ENCODE measurements around the gene PODNL1. TPM values are rescaled to one million over a fixed set of nuclear protein-coding genes. Genes with fewer than 3 reads are reported as not detected.
A peak's percentile ranks its signal among the peaks of the same experiment; 100 is the strongest.

Gene PODNL1
- polyA plus RNA-seq, 6 donors from 2014 or later = not detected

GRCh38 chr19:13884726-13885591, 53.3 kb downstream of the PODNL1 start:
- no peak overlapping the region for H3K4me3 Mint-ChIP-seq
- H3K36me3 Mint-ChIP-seq = no peaks in the 10 kb centered on the region
- DNase-seq (no peak), ATAC-seq (ENCODE audit: low read depth in 2 of 2) (no peak)
- H3K9me3 Mint-ChIP-seq = no peaks in the 10 kb centered on the region
- peaks cover 25 to 35% (median 30%) of the 10 kb centered on the region in 3 donors for H3K4me1 Mint-ChIP-seq
- H3K27me3 Mint-ChIP-seq = peaks cover 0 to 9% (median 0%) of the 10 kb centered on the region in 3 donors
- peak overlapping the region in 1 of 6 donors; percentile 16 for H3K27ac Mint-ChIP-seq

GRCh38 chr19:13883516-13884064, 54.6 kb downstream of the PODNL1 start:
- Mint-ChIP-seq H3K27ac (peak overlapping the region in 1 of 6 donors; percentile 49), H3K9me3 (no peaks in the 10 kb centered on the region), H3K36me3 (no peaks in the 10 kb centered on the region), H3K4me1 (peaks cover 25 to 38% (median 30%) of the 10 kb centered on the region in 3 donors), H3K27me3 (peaks cover 0 to 9% (median 0%) of the 10 kb centered on the region in 3 donors), H3K4me3 (no peak overlapping the region)
- ATAC-seq (ENCODE audit: low read depth in 2 of 2) (no peak), DNase-seq (no peak)

GRCh38 chr19:13882836-13883235, 55.4 kb downstream of the PODNL1 start:
- Mint-ChIP-seq H3K27me3 (peaks cover 0 to 9% (median 0%) of the 10 kb centered on the region in 3 donors), H3K36me3 (no peaks in the 10 kb centered on the region), H3K4me3 (no peak overlapping the region), H3K27ac (peak overlapping the region in 1 of 6 donors; percentile 61), H3K4me1 (peaks cover 25 to 38% (median 30%) of the 10 kb centered on the region in 3 donors), H3K9me3 (no peaks in the 10 kb centered on the region)
- DNase-seq (no peak), ATAC-seq (ENCODE audit: low read depth in 2 of 2) (no peak)

GRCh38 chr19:13882419-13882795, 55.8 kb downstream of the PODNL1 start:
- Mint-ChIP-seq H3K36me3 (no peaks in the 10 kb centered on the region), H3K9me3 (no peaks in the 10 kb centered on the region), H3K27ac (peak overlapping the region in 4 of 6 donors; percentile 27 to 45 (median 40)), H3K4me1 (peaks cover 25 to 38% (median 30%) of the 10 kb centered on the region in 3 donors), H3K27me3 (peaks cover 0 to 9% (median 0%) of the 10 kb centered on the region in 3 donors), H3K4me3 (peak overlapping the region in 6 of 8 donors; percentile 35 to 84 (median 48))
- no peak for DNase-seq
- no peak for ATAC-seq (ENCODE audit: low read depth in 2 of 2)

GRCh38 chr19:13881692-13882418, 56.4 kb downstream of the PODNL1 start:
- H3K9me3 Mint-ChIP-seq = no peaks in the 10 kb centered on the region

GRCh38 chr19:13881251-13881691, 56.9 kb downstream of the PODNL1 start:
- Mint-ChIP-seq H3K4me3 (peak overlapping the region in 6 of 8 donors; percentile 25 to 73 (median 36)), H3K9me3 (no peaks in the 10 kb centered on the region), H3K4me1 (peaks cover 25 to 38% (median 30%) of the 10 kb centered on the region in 3 donors), H3K27me3 (peaks cover 0 to 12% (median 0%) of the 10 kb centered on the region in 3 donors), H3K27ac (no peak overlapping the region), H3K36me3 (no peaks in the 10 kb centered on the region)
- DNase-seq = no peak
- peak in 1 of 2 donors; percentile 25 for ATAC-seq (ENCODE audit: low read depth in 2 of 2)

More at GRCh38 chr19:13881692-13882418, 56.4 kb downstream of the PODNL1 start:
- peak in 1 of 2 donors; percentile 12 for ATAC-seq (ENCODE audit: low read depth in 2 of 2)
- Mint-ChIP-seq H3K36me3 (no peaks in the 10 kb centered on the region), H3K4me1 (peaks cover 25 to 38% (median 30%) of the 10 kb centered on the region in 3 donors), H3K4me3 (peak overlapping the region in 7 of 8 donors; percentile 35 to 84 (median 56)), H3K27ac (peak overlapping the region in 4 of 6 donors; percentile 27 to 45 (median 40)), H3K27me3 (peaks cover 0 to 9% (median 0%) of the 10 kb centered on the region in 3 donors)
- peak; percentile 24 for DNase-seq

Other genes starting within 250 kb of the PODNL1 start
- gene MRI1, start 173.9 kb downstream of the PODNL1 start, polyA plus RNA-seq (ENCODE audit: low read depth in 6 of 6) = 10 to 100 TPM in 1 of 6 donors, 1 to 10 TPM in 5; 4.7 to 18.3 (median 8.2) TPM
- 100 to 1,000 TPM; 152 to 189 (median 170) TPM for gene C19orf53, start 164.0 kb downstream of the PODNL1 start, polyA plus RNA-seq (ENCODE audit: low read depth in 6 of 6)
- gene ZSWIM4, start 143.0 kb downstream of the PODNL1 start, polyA plus RNA-seq (ENCODE audit: low read depth in 6 of 6) = 1 to 10 TPM in 1 of 6 donors, under 1 TPM in 4, not detected in 1; 0.65 to 2.2 (median 0.89) TPM
- not detected for gene NANOS3, start 61.3 kb downstream of the PODNL1 start, polyA plus RNA-seq (ENCODE audit: low read depth in 6 of 6)
- gene BRME1, start 32.3 kb downstream of the PODNL1 start, polyA plus RNA-seq (ENCODE audit: low read depth in 6 of 6) = under 1 TPM in 2 of 6 donors, not detected in 4; 0.47 to 0.51 TPM
- 10 to 100 TPM in 2 of 6 donors, 1 to 10 TPM in 4; 2.9 to 13.9 (median 4.3) TPM for gene CC2D1A, start 32.2 kb downstream of the PODNL1 start, polyA plus RNA-seq (ENCODE audit: low read depth in 6 of 6)
- 1 to 10 TPM; 3.3 to 8.5 (median 5.4) TPM for gene DCAF15, start 14.1 kb upstream of the PODNL1 start, polyA plus RNA-seq (ENCODE audit: low read depth in 6 of 6)
- 1 to 10 TPM in 3 of 6 donors, under 1 TPM in 3; 0.27 to 2.3 (median 1.1) TPM for gene RFX1, start 67.9 kb upstream of the PODNL1 start, polyA plus RNA-seq (ENCODE audit: low read depth in 6 of 6)
- gene RLN3, start 89.7 kb upstream of the PODNL1 start, polyA plus RNA-seq (ENCODE audit: low read depth in 6 of 6) = not detected
- gene IL27RA, start 93.3 kb upstream of the PODNL1 start, polyA plus RNA-seq (ENCODE audit: low read depth in 6 of 6) = 10 to 100 TPM; 38.5 to 55.6 (median 48.2) TPM
- not detected for gene PALM3, start 123.7 kb upstream of the PODNL1 start, polyA plus RNA-seq (ENCODE audit: low read depth in 6 of 6)
- under 1 TPM in 3 of 6 donors, not detected in 3; 0.16 to 0.53 (median 0.20) TPM for gene MISP3, start 134.4 kb upstream of the PODNL1 start, polyA plus RNA-seq (ENCODE audit: low read depth in 6 of 6)
- gene C19orf67, start 147.4 kb upstream of the PODNL1 start, polyA plus RNA-seq (ENCODE audit: low read depth in 6 of 6) = not detected
- 1 to 10 TPM in 5 of 6 donors, under 1 TPM in 1; 0.52 to 2.1 (median 1.2) TPM for gene SAMD1, start 152.3 kb upstream of the PODNL1 start, polyA plus RNA-seq (ENCODE audit: low read depth in 6 of 6)
- gene PRKACA, start 179.3 kb upstream of the PODNL1 start, polyA plus RNA-seq (ENCODE audit: low read depth in 6 of 6) = 1 to 10 TPM in 3 of 6 donors, under 1 TPM in 2, not detected in 1; 0.60 to 3.1 (median 1.2) TPM
- 1 to 10 TPM; 1.8 to 4.1 (median 2.5) TPM for gene ASF1B, start 198.2 kb upstream of the PODNL1 start, polyA plus RNA-seq (ENCODE audit: low read depth in 6 of 6)

Data from naive B cell (primary cell).